ENCODE measurements around the gene FGD5.

FGD5 gene

GRCh38 chr3:14935592-14936345 is 117.0 kb downstream of the FGD5 start:
- no peak for TF ChIP-seq CTCF (IDR thresholded peaks at IDR 0.05; ENCODE audit: low read depth, low read length)
- no peak overlapping the region for H3K4me3 ChIP-seq (ENCODE audit: low read depth, low read length)

- H3K4me3 ChIP-seq (ENCODE audit: low read depth, low read length), result no peak overlapping the region
- TF ChIP-seq CTCF (IDR thresholded peaks at IDR 0.05; ENCODE audit: low read depth, low read length), result no peak
Measured at GRCh38 chr3:14938954-14939353, 120.2 kb downstream of the FGD5 start.

- H3K4me3 ChIP-seq (ENCODE audit: low read depth, low read length), result no peak overlapping the region
- no peak for TF ChIP-seq CTCF (IDR thresholded peaks at IDR 0.05; ENCODE audit: low read depth, low read length)
Measured at GRCh38 chr3:14941871-14942270, 123.1 kb downstream of the FGD5 start.

DNA sequence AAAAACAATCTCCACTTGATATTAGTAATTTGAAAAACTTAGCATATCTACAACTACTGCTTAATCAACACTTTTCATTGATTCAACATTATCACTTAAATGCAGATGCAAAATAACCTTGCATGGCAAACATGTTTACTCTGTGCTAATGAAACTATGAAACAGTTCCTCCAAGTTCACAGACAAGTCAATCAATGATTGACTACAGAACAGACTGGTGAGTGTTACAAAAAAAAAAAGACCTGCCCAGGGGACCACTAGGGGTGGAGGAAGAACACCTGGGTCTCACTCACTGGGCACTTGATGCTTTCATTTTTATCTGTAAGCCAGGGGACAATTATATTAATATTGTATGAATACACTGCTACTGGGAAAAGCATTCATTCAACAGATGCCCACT is 124.3 kb downstream of the FGD5 start:
- no peak overlapping the region for H3K4me3 ChIP-seq (ENCODE audit: low read depth, low read length)
- TF ChIP-seq CTCF (IDR thresholded peaks at IDR 0.05; ENCODE audit: low read depth, low read length), result no peak

DNA sequence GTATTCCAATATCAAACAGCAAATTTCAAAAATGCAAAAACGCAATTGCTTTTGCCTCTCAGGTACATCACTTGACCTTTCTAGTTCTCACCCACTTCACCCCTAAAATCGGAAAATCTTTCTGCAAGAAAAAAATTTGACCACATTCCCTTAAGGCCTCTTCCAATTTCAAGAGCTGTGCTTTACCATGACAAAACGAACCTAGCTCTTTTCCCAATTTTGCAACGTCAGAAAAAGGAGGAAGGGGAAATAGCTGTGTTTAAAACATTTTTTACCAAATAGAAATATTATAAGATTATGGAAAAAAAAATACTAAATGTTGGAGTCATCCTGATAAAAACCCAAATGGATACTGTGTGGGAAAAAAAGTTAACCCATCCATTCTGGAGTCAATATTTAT is 127.5 kb downstream of the FGD5 start:
- TF ChIP-seq CTCF (IDR thresholded peaks at IDR 0.05; ENCODE audit: low read depth, low read length), result no peak
- H3K4me3 ChIP-seq (ENCODE audit: low read depth, low read length), result peak overlapping the region; percentile 90

- H3K4me3 ChIP-seq (ENCODE audit: low read depth, low read length), result peak overlapping the region; percentile 90
- TF ChIP-seq CTCF (IDR thresholded peaks at IDR 0.05; ENCODE audit: low read depth, low read length), result no peak
Measured at GRCh38 chr3:14946739-14947099, 128.0 kb downstream of the FGD5 start.

- peak within 1 kb of the TSS; percentile 90 for H3K4me3 ChIP-seq (ENCODE audit: low read depth, low read length)
- no peak for TF ChIP-seq CTCF (IDR thresholded peaks at IDR 0.05; ENCODE audit: low read depth, low read length)
Measured at GRCh38 chr3:14947100-14947885, 128.5 kb downstream of the FGD5 start, which contains the start of gene NR2C2. NR2C2 (plus strand) TSS chr3:14947583; CDS start chr3:15003915, 56,332 bp downstream.

Measured in WI38 (cell line).